CD4-positive, CD25-positive, alpha-beta regulatory T cell (primary cell): ENCODE data around the gene SNX25. TPM values are rescaled to one million over a fixed set of nuclear protein-coding genes. Genes with fewer than 3 reads are reported as not detected.

Experiments
- ATAC-seq, 2 donors: fragments of 150-1000 bp; cut with Tn5 transposase; one replicate each; pipeline ENCODE4 v1.10.0; 2021; ENCODE audit warnings: low read depth in 2 of 2, moderate number of reproducible peaks in 2 of 2, moderate library complexity in 1 of 2
- DNase-seq, 3 donors: peaks; one replicate each; pipeline versions ENCODE4 v3.0.0 to v3.0.0-alpha.2; 2012 to 2022; ENCODE audit warnings: mixed read lengths in 1 of 3
- H3K27ac ChIP-seq: one replicate; pipeline ENCODE4 v1.7.0; 2013; ENCODE audit warnings: mild to moderate bottlenecking, low read length; ENCODE audit not compliant: insufficient read depth, poor library complexity, severe bottlenecking
- H3K27me3 ChIP-seq: one replicate; pipeline ENCODE4 v1.7.0; 2013; ENCODE audit warnings: low read length; ENCODE audit not compliant: control insufficient read depth, insufficient read depth
- H3K36me3 ChIP-seq: one replicate; pipeline ENCODE4 v1.7.0; 2013; ENCODE audit warnings: mild to moderate bottlenecking, low read length, moderate library complexity; ENCODE audit not compliant: control insufficient read depth, insufficient read depth
- H3K4me1 ChIP-seq: 2 replicates; pipeline ENCODE4 v1.7.0; 2013; ENCODE audit warnings: mild to moderate bottlenecking, low read length; ENCODE audit not compliant: insufficient read depth, control insufficient read depth, poor library complexity, severe bottlenecking
- H3K4me3 ChIP-seq: one replicate; pipeline ENCODE4 v1.7.0; 2013; ENCODE audit warnings: low read depth, mild to moderate bottlenecking, low read length, moderate library complexity
- H3K9me3 ChIP-seq, 2 experiments: 1 replicate in 1 of 2; 2 replicates in 1 of 2; pipeline ENCODE4 v1.7.0; 2013; ENCODE audit warnings: low read length in 2 of 2, mild to moderate bottlenecking in 1 of 2, moderate library complexity in 1 of 2; ENCODE audit not compliant: control insufficient read depth in 2 of 2
- H3K27ac Mint-ChIP-seq, 3 donors: one replicate each; pipeline ENCODE4 v1.8.0; 2020 to 2022; ENCODE audit warnings: mild to moderate bottlenecking in 3 of 3, mixed read lengths in 3 of 3, moderate library complexity in 2 of 3
- H3K27me3 Mint-ChIP-seq: one replicate; pipeline ENCODE4 v1.8.0; 2022; ENCODE audit warnings: mild to moderate bottlenecking, mixed read lengths
- H3K36me3 Mint-ChIP-seq: one replicate; pipeline ENCODE4 v1.8.0; 2020; ENCODE audit warnings: mixed read lengths
- H3K4me1 Mint-ChIP-seq, 4 donors: one replicate each; pipeline ENCODE4 v1.8.0; 2020 to 2022; ENCODE audit warnings: mixed read lengths in 4 of 4, mild to moderate bottlenecking in 1 of 4
- H3K4me3 Mint-ChIP-seq, 4 donors: one replicate each; pipeline ENCODE4 v1.8.0; 2020 to 2022; ENCODE audit warnings: mild to moderate bottlenecking in 4 of 4, mixed read lengths in 4 of 4, moderate library complexity in 3 of 4
- H3K9me3 Mint-ChIP-seq, 7 donors: one replicate each; pipeline ENCODE4 v1.8.0; 2020 to 2022; ENCODE audit warnings: mixed read lengths in 7 of 7, mild to moderate bottlenecking in 3 of 7, moderate library complexity in 2 of 7
- polyA plus RNA-seq, 4 donors: library from polyadenylated mRNA; unstranded; fragments of 300-500 nt; fragmentation: Illumina TruSeq; gene quantifications; one replicate each; pipeline ENCODE4 v1.2.3, GENCODE V29; 2021
- total RNA-seq: library from RNA; stranded (reverse); gene quantifications from one replicate; pipeline ENCODE4 v1.2.3, GENCODE V29; 2022

Gene SNX25
- total and polyA plus RNA-seq, 5 donors from 2014 or later = 3.7 to 22.2 (median 8.2) TPM

DNA sequence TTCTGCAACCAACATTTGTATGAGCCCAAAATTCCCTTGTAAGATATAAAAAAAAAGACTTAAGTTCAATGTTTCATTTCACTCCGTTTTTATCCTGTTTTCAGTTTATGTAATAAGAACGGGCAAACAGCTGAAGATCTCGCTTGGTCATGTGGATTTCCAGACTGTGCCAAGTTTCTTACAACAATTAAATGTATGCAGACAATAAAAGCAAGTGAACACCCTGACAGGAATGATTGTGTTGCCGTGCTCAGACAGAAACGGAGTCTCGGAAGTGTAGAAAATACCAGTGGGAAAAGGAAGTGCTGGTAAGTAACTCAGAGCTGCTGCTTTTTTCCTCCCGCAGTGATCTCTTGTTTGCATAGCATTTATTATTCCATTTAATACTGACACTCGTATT, 190.1 kb downstream of the SNX25 start:
- no peak overlapping the region for H3K4me3 Mint-ChIP-seq
- H3K27ac Mint-ChIP-seq = no peak overlapping the region
- Histone ChIP-seq H3K36me3 (peaks cover 27% of the 10 kb centered on the region), H3K4me1 (peaks cover 15% of the 10 kb centered on the region), H3K9me3 (no peaks in the 10 kb centered on the region), H3K4me3 (no peak overlapping the region), H3K27me3 (no peaks in the 10 kb centered on the region), H3K27ac (no peak overlapping the region)
- H3K36me3 Mint-ChIP-seq = peaks cover 31% of the 10 kb centered on the region
- peaks cover 11 to 33% (median 18%) of the 10 kb centered on the region in 4 donors for H3K4me1 Mint-ChIP-seq
- DNase-seq = no peak
- H3K9me3 Mint-ChIP-seq = no peaks in the 10 kb centered on the region
- ATAC-seq = no peak
- H3K27me3 Mint-ChIP-seq = no peaks in the 10 kb centered on the region

DNA sequence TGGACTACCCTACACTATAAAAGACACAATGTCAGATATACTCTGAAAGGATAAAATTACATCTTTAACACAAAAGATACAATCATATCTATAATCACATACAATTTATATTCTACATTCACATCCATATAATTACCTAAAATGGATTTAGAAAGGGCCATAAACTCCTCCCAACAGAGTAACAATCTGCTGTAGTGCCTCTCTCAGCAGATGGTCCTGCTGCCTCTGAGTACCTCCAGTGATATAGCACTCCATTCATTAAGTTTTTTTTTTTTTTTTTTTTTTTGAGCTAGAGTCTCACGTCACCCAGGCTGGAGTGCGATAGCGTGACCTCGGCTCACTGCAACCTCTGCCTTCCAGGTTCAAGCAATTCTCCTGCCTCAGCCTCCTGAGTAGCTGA, 194.6 kb downstream of the SNX25 start:
- peak overlapping the region in 1 of 3 donors; percentile 55 for H3K27ac Mint-ChIP-seq
- H3K27me3 Mint-ChIP-seq = no peaks in the 10 kb centered on the region

DNA sequence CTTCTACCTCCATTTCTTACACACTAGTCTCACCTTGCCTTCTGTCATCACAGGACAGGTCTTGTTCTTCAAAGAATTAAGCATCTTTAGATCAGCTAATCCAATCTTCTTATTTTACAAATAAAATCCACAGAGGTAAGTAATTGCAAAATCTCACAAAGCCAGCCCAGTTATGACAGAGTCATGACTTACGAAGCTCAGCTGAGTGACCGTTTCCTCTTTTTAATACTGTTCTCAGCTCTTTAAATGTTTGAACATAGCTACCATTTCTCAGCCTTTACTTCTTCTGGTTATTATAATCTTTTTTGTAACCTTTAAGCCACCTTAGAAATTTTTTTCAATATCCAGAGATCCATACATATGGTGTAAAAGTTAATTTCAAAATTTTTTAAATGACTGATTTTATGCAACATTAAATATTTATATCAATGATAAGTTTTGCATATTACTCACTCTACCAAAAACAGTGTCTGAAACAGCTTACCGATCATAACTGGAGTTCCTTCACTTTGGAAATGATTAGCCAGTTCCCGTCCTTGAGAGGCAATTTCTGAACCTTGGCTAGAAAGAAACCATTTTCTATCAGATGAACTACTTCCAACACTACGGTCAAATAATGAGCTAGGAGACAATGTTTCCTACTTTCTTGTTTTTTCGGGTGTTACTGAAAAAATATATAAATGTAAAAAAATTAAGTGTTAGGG, 196.1 kb downstream of the SNX25 start:
- Mint-ChIP-seq H3K27me3 (no peaks in the 10 kb centered on the region), H3K36me3 (peaks cover 39% of the 10 kb centered on the region), H3K4me1 (peaks cover 0 to 6% (median 2%) of the 10 kb centered on the region in 4 donors), H3K4me3 (no peak overlapping the region), H3K9me3 (no peaks in the 10 kb centered on the region), H3K27ac (no peak overlapping the region)
- H3K36me3 ChIP-seq = peaks cover 28% of the 10 kb centered on the region
- no peak for DNase-seq
- no peaks in the 10 kb centered on the region for H3K9me3 ChIP-seq
- no peaks in the 10 kb centered on the region for H3K4me1 ChIP-seq
- H3K4me3 ChIP-seq = no peak overlapping the region
- ATAC-seq = no peak
- no peaks in the 10 kb centered on the region for H3K27me3 ChIP-seq
- no peak overlapping the region for H3K27ac ChIP-seq

More for the DNA sequence above, 194.6 kb downstream of the SNX25 start:
- Histone ChIP-seq H3K27ac (no peak overlapping the region), H3K36me3 (peaks cover 37% of the 10 kb centered on the region), H3K9me3 (no peaks in the 10 kb centered on the region), H3K4me3 (no peak overlapping the region), H3K27me3 (no peaks in the 10 kb centered on the region), H3K4me1 (no peaks in the 10 kb centered on the region)
- no peak for ATAC-seq
- H3K9me3 Mint-ChIP-seq = no peaks in the 10 kb centered on the region
- no peak overlapping the region for H3K4me3 Mint-ChIP-seq
- no peak for DNase-seq
- peaks cover 0 to 7% (median 3%) of the 10 kb centered on the region in 4 donors for H3K4me1 Mint-ChIP-seq
- peaks cover 45% of the 10 kb centered on the region for H3K36me3 Mint-ChIP-seq

DNA sequence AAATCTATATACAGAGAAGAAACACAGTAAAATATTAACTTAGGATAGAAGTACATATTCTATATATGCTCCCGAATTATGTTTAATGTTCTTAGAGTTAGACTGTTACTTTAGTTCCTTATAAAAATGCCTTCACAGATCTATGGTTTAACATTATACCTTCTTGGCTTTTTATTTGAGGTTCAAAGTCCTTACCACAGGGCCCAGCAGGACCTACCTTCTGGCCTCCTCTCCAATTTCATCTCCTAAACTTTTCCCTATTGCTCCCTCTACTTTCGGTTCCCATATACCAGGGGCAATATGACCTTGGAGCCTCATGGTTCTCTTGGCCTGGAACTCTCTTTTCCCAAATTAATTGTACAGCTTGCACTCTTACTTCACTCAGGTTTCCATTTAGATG, 199.0 kb downstream of the SNX25 start:
- Mint-ChIP-seq H3K27me3 (no peaks in the 10 kb centered on the region), H3K4me1 (peaks cover 0 to 7% (median 1%) of the 10 kb centered on the region in 4 donors), H3K36me3 (peaks cover 37% of the 10 kb centered on the region), H3K9me3 (no peaks in the 10 kb centered on the region), H3K27ac (peak overlapping the region in 2 of 3 donors; percentile 34 to 81), H3K4me3 (no peak overlapping the region)
- Histone ChIP-seq H3K27ac (no peak overlapping the region), H3K4me1 (no peaks in the 10 kb centered on the region), H3K9me3 (no peaks in the 10 kb centered on the region), H3K4me3 (no peak overlapping the region), H3K36me3 (peaks cover 20% of the 10 kb centered on the region), H3K27me3 (no peaks in the 10 kb centered on the region)
- no peak for DNase-seq
- no peak for ATAC-seq

DNA sequence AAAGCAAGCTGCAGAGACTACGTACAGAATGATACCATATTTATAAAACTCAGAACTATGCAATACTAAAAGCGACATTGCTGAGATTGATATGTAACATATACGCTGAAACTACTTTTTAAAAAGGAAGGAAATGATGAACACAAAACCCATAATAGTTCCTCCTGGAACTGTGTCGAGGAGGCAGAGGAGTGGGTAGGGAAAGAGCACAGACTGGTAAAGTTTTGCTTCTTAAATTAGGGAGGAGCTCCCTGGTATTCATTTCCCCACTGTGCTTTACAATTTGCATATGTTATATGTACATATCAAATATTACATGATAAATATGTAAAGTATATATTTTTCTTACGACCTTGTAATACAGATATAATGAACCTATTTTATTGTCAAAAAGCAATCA, 202.5 kb downstream of the SNX25 start:
- peaks cover 44% of the 10 kb centered on the region for H3K36me3 ChIP-seq
- H3K4me3 ChIP-seq = no peak overlapping the region
- Mint-ChIP-seq H3K27me3 (no peaks in the 10 kb centered on the region), H3K36me3 (peaks cover 41% of the 10 kb centered on the region), H3K4me3 (no peak overlapping the region), H3K4me1 (peaks cover 0 to 7% (median 3%) of the 10 kb centered on the region in 4 donors), H3K27ac (no peak overlapping the region), H3K9me3 (no peaks in the 10 kb centered on the region)
- ATAC-seq (no peak), DNase-seq (no peak)
- H3K27ac ChIP-seq = no peak overlapping the region
- H3K9me3 ChIP-seq = no peaks in the 10 kb centered on the region
- H3K27me3 ChIP-seq = no peaks in the 10 kb centered on the region
- no peaks in the 10 kb centered on the region for H3K4me1 ChIP-seq

DNA sequence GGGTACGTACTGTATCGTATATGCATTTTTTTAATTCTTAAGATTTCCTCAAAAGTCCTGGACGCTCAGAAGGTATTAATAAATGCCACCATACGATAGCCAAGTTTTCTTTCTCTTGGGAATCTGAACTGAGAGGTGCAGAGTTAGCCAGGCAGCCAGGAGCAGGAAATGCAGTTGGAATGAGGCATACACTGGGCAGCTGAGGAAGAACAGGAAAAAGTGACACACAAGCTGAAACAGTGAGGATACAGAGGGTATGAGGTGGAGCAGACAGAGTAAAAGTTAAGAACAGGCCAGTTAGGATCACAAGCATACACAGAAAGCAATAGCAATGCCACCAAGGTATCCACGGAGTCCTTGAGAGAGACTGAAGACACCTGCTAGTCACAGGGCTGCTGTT, 203.0 kb downstream of the SNX25 start:
- no peak for DNase-seq
- H3K27me3 Mint-ChIP-seq = no peaks in the 10 kb centered on the region
- Histone ChIP-seq H3K4me1 (no peaks in the 10 kb centered on the region), H3K36me3 (peaks cover 50% of the 10 kb centered on the region), H3K4me3 (no peak overlapping the region), H3K27me3 (no peaks in the 10 kb centered on the region), H3K27ac (no peak overlapping the region), H3K9me3 (no peaks in the 10 kb centered on the region)
- H3K4me1 Mint-ChIP-seq = peaks cover 0 to 8% (median 5%) of the 10 kb centered on the region in 4 donors
- H3K4me3 Mint-ChIP-seq = no peak overlapping the region
- H3K27ac Mint-ChIP-seq = no peak overlapping the region
- ATAC-seq = no peak
- H3K9me3 Mint-ChIP-seq = no peaks in the 10 kb centered on the region
- H3K36me3 Mint-ChIP-seq = peaks cover 47% of the 10 kb centered on the region

Other genes with a start within 250 kb of the SNX25 start
- gene HELT, start 191.1 kb upstream of the SNX25 start, total RNA-seq = not detected
- gene HELT, start 191.1 kb upstream of the SNX25 start, polyA plus RNA-seq = not detected
- gene SLC25A4, start 66.3 kb upstream of the SNX25 start, total RNA-seq = 2.5 TPM
- 1 to 10 TPM; 5.5 to 8.8 (median 7.0) TPM for gene SLC25A4, start 66.3 kb upstream of the SNX25 start, polyA plus RNA-seq
- gene CFAP97, start 5.6 kb upstream of the SNX25 start, total RNA-seq = 28.3 TPM
- gene CFAP97, start 5.6 kb upstream of the SNX25 start, polyA plus RNA-seq = 10 to 100 TPM; 68.6 to 87.1 (median 80.2) TPM
- 3.5 TPM for gene LRP2BP, start 186.3 kb downstream of the SNX25 start, total RNA-seq
- 1 to 10 TPM in 2 of 4 donors, under 1 TPM in 2; 0.54 to 1.2 (median 0.97) TPM for gene LRP2BP, start 186.3 kb downstream of the SNX25 start, polyA plus RNA-seq
- gene ANKRD37, start 187.2 kb downstream of the SNX25 start, total RNA-seq = 31.0 TPM
- gene ANKRD37, start 187.2 kb downstream of the SNX25 start, polyA plus RNA-seq = 10 to 100 TPM in 3 of 4 donors, 1 to 10 TPM in 1; 8.8 to 14.3 (median 11.2) TPM
- gene UFSP2, start 216.4 kb downstream of the SNX25 start, total RNA-seq = 18.2 TPM
- gene UFSP2, start 216.4 kb downstream of the SNX25 start, polyA plus RNA-seq = 10 to 100 TPM; 39.8 to 45.3 (median 44.0) TPM